NCI-H1436 (cell line): ENCODE data around the gene CENPU.
"Not testable (repeated sequence)": the region's sequence is repeated elsewhere in the genome, so short reads cannot be mapped to it uniquely, and the experiment has no call there.

Experiments used
- DNase-seq: peaks from one replicate; lab custom pipeline; 2025; lab: John Stamatoyannopoulos, UW

CENPU gene

GRCh38 chr4:184666670-184667069 lies 67.2 kb downstream of the CENPU start:
- no peak for DNase-seq

GRCh38 chr4:184664445-184665210 lies 69.3 kb downstream of the CENPU start:
- no peak for DNase-seq

GRCh38 chr4:184662236-184662635 lies 71.7 kb downstream of the CENPU start:
- no peak for DNase-seq

GRCh38 chr4:184660978-184661377 lies 72.9 kb downstream of the CENPU start:
- DNase-seq: no peak

GRCh38 chr4:184657820-184658219 lies 76.1 kb downstream of the CENPU start:
- DNase-seq: not testable (repeated sequence)

- no peak for DNase-seq
These were observed 76.8 kb downstream of the CENPU start for GRCh38 chr4:184657144-184657543.

- DNase-seq: no peak
These were observed 77.7 kb downstream of the CENPU start for GRCh38 chr4:184655889-184656869.

GRCh38 chr4:184653650-184654049 lies 80.2 kb downstream of the CENPU start:
- DNase-seq: no peak

- not testable (repeated sequence) for DNase-seq
These were observed 81.2 kb downstream of the CENPU start for GRCh38 chr4:184652681-184653080.

GRCh38 chr4:184651899-184652298 lies 82.0 kb downstream of the CENPU start:
- no peak for DNase-seq

GRCh38 chr4:184649971-184650855 lies 83.7 kb downstream of the CENPU start:
- DNase-seq: peak; percentile 24

- DNase-seq: peak; percentile 93
These were observed 84.6 kb downstream of the CENPU start, which contains the start of the genes CASP3 and PRIMPOL for GRCh38 chr4:184649026-184649970. TSS of gene CASP3 (minus strand) at chr4:184649447. CDS start at chr4:184638453, 10,994 bp downstream. TSS of gene PRIMPOL (plus strand) at chr4:184649738. CDS start at chr4:184657141, 7,403 bp downstream.

- no peak for DNase-seq
These were observed 85.4 kb downstream of the CENPU start for GRCh38 chr4:184648313-184649025.

GRCh38 chr4:184648054-184648312 lies 85.9 kb downstream of the CENPU start:
- no peak for DNase-seq

- DNase-seq: no peak
These were observed 86.4 kb downstream of the CENPU start for GRCh38 chr4:184647266-184648053.

- DNase-seq: no peak
These were observed 87.8 kb downstream of the CENPU start for GRCh38 chr4:184645904-184646610.

- no peak for DNase-seq
These were observed 89.2 kb downstream of the CENPU start for GRCh38 chr4:184644553-184645307.
